RWPE1 (cell line): ENCODE measurements around the gene TFIP11.

ENCODE experiments used
- CTCF ChIA-PET: fragments of 350-600 bp; sonication (Branson Sonifier 250); formaldehyde crosslinking; extraction: SDS; loops from one replicate; lab custom pipeline; 2021; lab: Yijun Ruan, JAX
- POLR2A ChIA-PET: fragments of 400-600 bp; formaldehyde crosslinking; extraction: SDS; loops from one replicate; lab custom pipeline; 2020; ENCODE audit warnings: antibody characterized with exemption; ENCODE audit not compliant: low non-redundant PET; lab: Yijun Ruan, JAX
- DNase-seq: peaks from one replicate; pipeline ENCODE4 v3.0.0; 2012; ENCODE audit warnings: low spot score
- H3K27ac ChIP-seq: fragments of 450-650 bp; 2 replicates; pipeline ENCODE4 v1.5.1; 2017
- TF ChIP-seq, protein P1 (sequence below): fragments of 450-650 bp; conservative IDR thresholded peaks from 2 replicates; pipeline ENCODE4 v1.5.1; 2017; ENCODE audit warnings: low read depth, mild to moderate bottlenecking

Gene TFIP11

DNA sequence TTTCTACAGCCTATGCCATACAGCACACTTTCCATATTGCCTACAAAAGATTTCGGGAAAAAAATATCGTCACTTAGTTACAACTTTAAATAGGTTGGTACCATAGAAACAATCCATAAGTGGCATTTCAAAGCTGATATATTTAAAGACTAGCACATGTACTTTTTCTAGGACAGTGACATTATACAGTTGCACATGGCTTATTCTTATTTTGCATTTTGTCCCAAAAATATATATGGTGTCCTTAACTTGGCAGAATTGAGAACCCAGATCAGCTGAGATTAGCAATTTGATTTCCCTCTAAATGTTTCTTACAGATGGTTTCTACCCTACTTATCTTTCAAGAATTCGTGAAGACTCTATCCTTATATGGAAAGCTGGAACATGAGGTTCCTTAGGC is 3.7 kb upstream of the TFIP11 start:
- ChIA-PET CTCF (no interaction called here), POLR2A (no interaction called here)
- TF ChIP-seq, protein P1, sequence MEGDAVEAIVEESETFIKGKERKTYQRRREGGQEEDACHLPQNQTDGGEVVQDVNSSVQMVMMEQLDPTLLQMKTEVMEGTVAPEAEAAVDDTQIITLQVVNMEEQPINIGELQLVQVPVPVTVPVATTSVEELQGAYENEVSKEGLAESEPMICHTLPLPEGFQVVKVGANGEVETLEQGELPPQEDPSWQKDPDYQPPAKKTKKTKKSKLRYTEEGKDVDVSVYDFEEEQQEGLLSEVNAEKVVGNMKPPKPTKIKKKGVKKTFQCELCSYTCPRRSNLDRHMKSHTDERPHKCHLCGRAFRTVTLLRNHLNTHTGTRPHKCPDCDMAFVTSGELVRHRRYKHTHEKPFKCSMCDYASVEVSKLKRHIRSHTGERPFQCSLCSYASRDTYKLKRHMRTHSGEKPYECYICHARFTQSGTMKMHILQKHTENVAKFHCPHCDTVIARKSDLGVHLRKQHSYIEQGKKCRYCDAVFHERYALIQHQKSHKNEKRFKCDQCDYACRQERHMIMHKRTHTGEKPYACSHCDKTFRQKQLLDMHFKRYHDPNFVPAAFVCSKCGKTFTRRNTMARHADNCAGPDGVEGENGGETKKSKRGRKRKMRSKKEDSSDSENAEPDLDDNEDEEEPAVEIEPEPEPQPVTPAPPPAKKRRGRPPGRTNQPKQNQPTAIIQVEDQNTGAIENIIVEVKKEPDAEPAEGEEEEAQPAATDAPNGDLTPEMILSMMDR = no peak
- H3K27ac ChIP-seq = no peak overlapping the region
- DNase-seq = no peak

DNA sequence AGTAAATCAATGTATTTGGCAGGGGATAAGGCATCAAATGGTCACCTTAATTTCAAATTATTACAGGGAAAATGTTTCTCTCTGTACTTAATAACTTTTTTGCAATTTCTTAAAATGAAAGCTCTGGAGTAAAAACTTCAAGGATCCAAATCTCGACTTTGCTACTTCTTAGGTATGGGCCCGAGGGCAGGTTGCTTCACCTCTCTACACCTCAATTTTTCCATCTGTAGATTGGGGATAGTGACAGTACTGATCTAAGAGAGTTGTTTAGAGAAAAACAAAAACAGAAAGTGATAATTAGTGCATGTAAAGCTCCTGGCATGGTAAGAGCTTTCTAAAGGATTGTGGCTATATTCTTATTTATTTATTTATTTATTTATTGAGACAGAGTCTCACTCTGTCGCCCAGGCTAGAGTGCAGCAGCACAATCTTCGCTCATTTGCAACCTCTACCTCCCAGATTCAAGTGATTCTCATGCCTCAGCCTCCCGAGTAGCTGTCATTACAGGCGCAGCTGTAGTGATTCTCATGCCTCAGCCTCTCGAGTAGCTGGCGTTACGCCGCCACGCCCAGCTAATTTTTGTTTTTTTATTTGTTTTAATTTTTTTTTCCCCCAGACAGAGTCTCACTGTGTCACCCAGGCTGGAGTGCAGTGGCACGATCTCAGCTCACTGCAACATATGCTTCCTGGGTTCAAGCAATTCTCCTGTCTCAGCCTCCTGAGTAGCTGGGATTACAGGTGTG is 2.3 kb upstream of the TFIP11 start:
- CTCF ChIA-PET = no interaction called here
- DNase-seq = no peak
- TF ChIP-seq, protein P1 = no peak
- H3K27ac ChIP-seq = no peak overlapping the region
- POLR2A ChIA-PET = no interaction called here

DNA sequence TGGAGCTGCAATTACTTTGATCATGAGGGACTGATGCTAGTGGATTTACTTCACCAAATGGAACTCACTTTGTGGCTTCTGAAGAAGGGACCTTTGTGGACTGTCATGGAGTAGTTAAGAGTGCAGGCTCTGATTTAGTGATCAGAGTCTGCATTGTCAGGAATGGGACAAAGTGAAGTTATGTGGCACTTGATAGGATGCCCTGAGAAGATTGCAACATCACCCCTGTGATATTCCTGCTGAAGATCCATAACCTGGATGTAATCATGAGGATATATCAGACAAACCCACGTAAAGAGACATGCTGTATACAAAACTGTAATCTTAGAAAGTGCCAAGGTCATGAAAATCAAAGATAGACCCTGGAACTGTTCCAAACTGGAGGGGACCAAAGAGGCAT is 1.6 kb upstream of the TFIP11 start:
- CTCF ChIA-PET = no interaction called here

DNA sequence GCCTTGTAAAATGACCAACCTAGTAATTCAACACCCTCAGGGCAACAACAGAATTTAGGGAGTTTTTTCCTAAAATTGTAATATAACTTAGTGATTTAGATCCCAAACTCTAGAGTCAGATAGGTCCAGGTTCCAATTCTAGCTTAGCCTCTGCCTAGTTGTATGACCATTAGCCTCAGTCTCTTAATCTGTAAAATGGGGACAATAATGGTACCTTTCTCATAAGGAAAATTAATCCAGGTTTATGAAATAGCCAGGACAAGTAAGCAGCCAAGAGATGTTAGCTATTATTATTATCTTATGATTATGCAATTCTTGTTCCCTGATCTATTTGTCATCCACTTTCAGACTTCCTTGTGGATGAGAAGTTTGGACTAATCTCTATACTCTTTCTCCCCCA is 4.1 kb downstream of the TFIP11 start:
- ChIA-PET CTCF (no interaction called here), POLR2A (no interaction called here)
- TF ChIP-seq, protein P1 = no peak
- no peak overlapping the region for H3K27ac ChIP-seq
- DNase-seq = no peak

More for the DNA sequence above, 1.6 kb upstream of the TFIP11 start:
- no peak overlapping the region for H3K27ac ChIP-seq
- POLR2A ChIA-PET = no interaction called here
- DNase-seq = no peak
- TF ChIP-seq, protein P1 = no peak

DNA sequence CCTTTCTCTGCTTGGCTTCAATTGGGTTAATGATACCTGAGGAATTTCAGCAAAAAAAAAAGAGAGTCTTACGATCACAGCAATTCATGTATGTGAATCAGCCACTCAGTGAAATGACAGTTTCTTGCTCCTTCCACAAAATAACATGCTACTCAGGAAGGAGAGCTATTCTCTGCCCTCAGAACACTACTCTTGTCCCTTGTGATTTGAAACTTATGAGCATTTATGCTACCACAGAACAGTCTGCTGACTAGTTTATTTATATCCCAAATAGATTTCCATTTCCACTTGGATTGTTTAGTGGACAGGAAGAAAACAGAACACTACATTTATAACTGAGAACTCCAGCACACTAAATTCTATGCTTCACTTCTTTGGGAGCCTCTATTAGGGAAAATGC is 8.5 kb downstream of the TFIP11 start:
- DNase-seq = no peak
- ChIA-PET POLR2A (interaction anchor here (0.6 kb wide), 1 partner anchor 121 kb away, joined by 6 read pairs; no protein-coding TSS in a partner anchor), CTCF (interaction anchor here (0.7 kb wide), 1 partner anchor 52 kb away, joined by 3 read pairs; no protein-coding TSS in a partner anchor)
- no peak overlapping the region for H3K27ac ChIP-seq
- TF ChIP-seq, protein P1 = no peak

DNA sequence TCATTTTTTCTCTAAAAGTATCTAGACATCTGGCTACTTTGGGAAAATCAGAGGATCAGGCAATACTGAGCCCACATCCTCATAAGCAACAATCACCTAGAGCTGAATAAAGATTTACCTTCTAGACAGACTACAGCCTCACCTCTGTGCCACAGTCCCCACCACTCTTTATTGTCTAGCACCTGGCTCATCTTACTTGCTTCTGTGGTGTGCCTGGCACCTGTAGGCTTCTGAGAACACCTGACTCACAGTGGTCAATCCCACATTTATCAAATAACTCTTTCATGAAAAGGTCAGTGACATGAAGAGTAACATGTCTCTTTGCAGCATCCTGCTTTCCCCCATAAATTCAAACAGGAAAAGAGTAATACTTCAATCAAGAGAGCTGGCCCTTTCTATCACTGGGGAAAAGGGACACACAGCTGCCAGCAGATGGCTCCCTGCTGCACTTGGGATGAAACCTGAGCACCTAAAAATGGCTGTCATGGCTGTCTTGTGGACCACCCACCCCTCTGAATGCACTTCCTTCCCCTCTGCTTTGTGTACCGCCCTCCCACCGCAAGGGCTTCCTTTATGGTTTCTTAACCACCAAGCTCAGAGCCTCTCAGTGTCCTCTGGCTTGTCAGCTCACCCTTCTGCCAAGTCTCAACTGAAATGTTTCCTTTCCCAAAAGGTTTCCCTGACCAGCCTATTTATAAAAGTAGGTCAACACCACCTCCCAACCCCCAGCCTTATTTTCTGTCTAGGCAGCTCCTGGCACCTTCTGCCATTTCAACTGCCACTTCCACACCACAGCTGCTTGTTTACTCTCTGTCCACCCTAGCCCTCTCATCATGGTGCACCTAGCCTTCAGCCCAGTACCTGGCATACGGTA is 9.3 kb downstream of the TFIP11 start:
- no peak overlapping the region for H3K27ac ChIP-seq
- CTCF ChIA-PET = interaction anchor here (0.6 to 1.0 kb wide), 3 partner anchors 53 to 138 kb away, joined by 3 to 5 read pairs (median 4); no protein-coding TSS in a partner anchor

More for the DNA sequence above, 9.3 kb downstream of the TFIP11 start:
- TF ChIP-seq, protein P1 = peak; percentile 65
- DNase-seq = no peak
- POLR2A ChIA-PET = interaction anchor here (0.6 kb wide), 1 partner anchor 120 kb away, joined by 6 read pairs; no protein-coding TSS in a partner anchor
